ENCODE data around the gene LIMD2.

Gene LIMD2

GRCh38 chr17:63682981-63683380, 16.9 kb downstream of the LIMD2 start:
- Histone ChIP-seq H3K9me3 (ENCODE audit: control insufficient read depth in 2 of 2, low read length in 2 of 2) (no peaks in the 10 kb centered on the region), H3K4me1 (ENCODE audit: control insufficient read depth in 2 of 2, insufficient read depth in 2 of 2, low read length in 2 of 2) (no peaks in the 10 kb centered on the region), H3K36me3 (ENCODE audit: control insufficient read depth in 2 of 2, insufficient read depth in 2 of 2, low read length in 2 of 2) (peaks cover 10 to 22% of the 10 kb centered on the region in 2 donors), H3K9ac (ENCODE audit: low read depth in 1 of 2, low read length in 2 of 2) (no peak overlapping the region), H3K27ac (ENCODE audit: low read depth in 2 of 2, low read length in 2 of 2) (no peak overlapping the region), H3K4me3 (ENCODE audit: low read length in 2 of 2) (no peak overlapping the region), H3K27me3 (ENCODE audit: control insufficient read depth in 2 of 2, insufficient read depth in 2 of 2, low read length in 2 of 2) (no peaks in the 10 kb centered on the region)

GRCh38 chr17:63682441-63682840, 17.5 kb downstream of the LIMD2 start:
- Histone ChIP-seq H3K9me3 (ENCODE audit: control insufficient read depth in 2 of 2, low read length in 2 of 2) (no peaks in the 10 kb centered on the region), H3K36me3 (ENCODE audit: control insufficient read depth in 2 of 2, insufficient read depth in 2 of 2, low read length in 2 of 2) (peaks cover 8 to 23% of the 10 kb centered on the region in 2 donors), H3K27me3 (ENCODE audit: control insufficient read depth in 2 of 2, insufficient read depth in 2 of 2, low read length in 2 of 2) (no peaks in the 10 kb centered on the region), H3K27ac (ENCODE audit: low read depth in 2 of 2, low read length in 2 of 2) (no peak overlapping the region), H3K4me3 (ENCODE audit: low read length in 2 of 2) (no peak overlapping the region), H3K9ac (ENCODE audit: low read depth in 1 of 2, low read length in 2 of 2) (no peak overlapping the region), H3K4me1 (ENCODE audit: control insufficient read depth in 2 of 2, insufficient read depth in 2 of 2, low read length in 2 of 2) (no peaks in the 10 kb centered on the region)

- Histone ChIP-seq H3K9me3 (ENCODE audit: control insufficient read depth in 2 of 2, low read length in 2 of 2) (no peaks in the 10 kb centered on the region), H3K4me3 (ENCODE audit: low read length in 2 of 2) (no peak overlapping the region), H3K27me3 (ENCODE audit: control insufficient read depth in 2 of 2, insufficient read depth in 2 of 2, low read length in 2 of 2) (no peaks in the 10 kb centered on the region), H3K9ac (ENCODE audit: low read depth in 1 of 2, low read length in 2 of 2) (no peak overlapping the region), H3K36me3 (ENCODE audit: control insufficient read depth in 2 of 2, insufficient read depth in 2 of 2, low read length in 2 of 2) (peaks cover 8 to 26% of the 10 kb centered on the region in 2 donors), H3K27ac (ENCODE audit: low read depth in 2 of 2, low read length in 2 of 2) (no peak overlapping the region), H3K4me1 (ENCODE audit: control insufficient read depth in 2 of 2, insufficient read depth in 2 of 2, low read length in 2 of 2) (peaks cover 3 to 4% of the 10 kb centered on the region in 2 donors)
These were observed 18.4 kb downstream of the LIMD2 start for GRCh38 chr17:63681530-63681929.

- H3K36me3 ChIP-seq (ENCODE audit: control insufficient read depth in 2 of 2, insufficient read depth in 2 of 2, low read length in 2 of 2), result peaks cover 8 to 22% of the 10 kb centered on the region in 2 donors
- peaks cover 10 to 12% of the 10 kb centered on the region in 2 donors for H3K4me1 ChIP-seq (ENCODE audit: control insufficient read depth in 2 of 2, insufficient read depth in 2 of 2, low read length in 2 of 2)
- H3K4me3 ChIP-seq (ENCODE audit: low read length in 2 of 2), result no peak overlapping the region
- no peaks in the 10 kb centered on the region for H3K27me3 ChIP-seq (ENCODE audit: control insufficient read depth in 2 of 2, insufficient read depth in 2 of 2, low read length in 2 of 2)
- no peak overlapping the region for H3K9ac ChIP-seq (ENCODE audit: low read depth in 1 of 2, low read length in 2 of 2)
- H3K9me3 ChIP-seq (ENCODE audit: control insufficient read depth in 2 of 2, low read length in 2 of 2), result no peaks in the 10 kb centered on the region
- no peak overlapping the region for H3K27ac ChIP-seq (ENCODE audit: low read depth in 2 of 2, low read length in 2 of 2)
These were observed 19.2 kb downstream of the LIMD2 start for GRCh38 chr17:63680700-63681099.

GRCh38 chr17:63679214-63679613, 20.7 kb downstream of the LIMD2 start:
- Histone ChIP-seq H3K27ac (ENCODE audit: low read depth in 2 of 2, low read length in 2 of 2) (no peak overlapping the region), H3K9ac (ENCODE audit: low read depth in 1 of 2, low read length in 2 of 2) (no peak overlapping the region), H3K4me3 (ENCODE audit: low read length in 2 of 2) (no peak overlapping the region), H3K36me3 (ENCODE audit: control insufficient read depth in 2 of 2, insufficient read depth in 2 of 2, low read length in 2 of 2) (peaks cover 3 to 21% of the 10 kb centered on the region in 2 donors), H3K9me3 (ENCODE audit: control insufficient read depth in 2 of 2, low read length in 2 of 2) (no peaks in the 10 kb centered on the region), H3K4me1 (ENCODE audit: control insufficient read depth in 2 of 2, insufficient read depth in 2 of 2, low read length in 2 of 2) (peaks cover 19 to 24% of the 10 kb centered on the region in 2 donors), H3K27me3 (ENCODE audit: control insufficient read depth in 2 of 2, insufficient read depth in 2 of 2, low read length in 2 of 2) (no peaks in the 10 kb centered on the region)

GRCh38 chr17:63676584-63676983, 23.3 kb downstream of the LIMD2 start:
- H3K27me3 ChIP-seq (ENCODE audit: control insufficient read depth in 2 of 2, insufficient read depth in 2 of 2, low read length in 2 of 2), result no peaks in the 10 kb centered on the region
- H3K9me3 ChIP-seq (ENCODE audit: control insufficient read depth in 2 of 2, low read length in 2 of 2), result no peaks in the 10 kb centered on the region
- no peak overlapping the region for H3K9ac ChIP-seq (ENCODE audit: low read depth in 1 of 2, low read length in 2 of 2)
- H3K4me1 ChIP-seq (ENCODE audit: control insufficient read depth in 2 of 2, insufficient read depth in 2 of 2, low read length in 2 of 2), result peaks cover 19 to 24% of the 10 kb centered on the region in 2 donors
- peak overlapping the region; percentile 77 to 81 for H3K27ac ChIP-seq (ENCODE audit: low read depth in 2 of 2, low read length in 2 of 2)
- H3K4me3 ChIP-seq (ENCODE audit: low read length in 2 of 2), result no peak overlapping the region
- H3K36me3 ChIP-seq (ENCODE audit: control insufficient read depth in 2 of 2, insufficient read depth in 2 of 2, low read length in 2 of 2), result peaks cover 3 to 9% of the 10 kb centered on the region in 2 donors

- Histone ChIP-seq H3K4me3 (ENCODE audit: low read length in 2 of 2) (peak overlapping the region; percentile 31 to 38), H3K27ac (ENCODE audit: low read depth in 2 of 2, low read length in 2 of 2) (peak overlapping the region; percentile 77 to 81), H3K4me1 (ENCODE audit: control insufficient read depth in 2 of 2, insufficient read depth in 2 of 2, low read length in 2 of 2) (peaks cover 19 to 24% of the 10 kb centered on the region in 2 donors), H3K9me3 (ENCODE audit: control insufficient read depth in 2 of 2, low read length in 2 of 2) (no peaks in the 10 kb centered on the region), H3K9ac (ENCODE audit: low read depth in 1 of 2, low read length in 2 of 2) (peak overlapping the region; percentile 26 to 42), H3K36me3 (ENCODE audit: control insufficient read depth in 2 of 2, insufficient read depth in 2 of 2, low read length in 2 of 2) (peaks cover 3 to 9% of the 10 kb centered on the region in 2 donors), H3K27me3 (ENCODE audit: control insufficient read depth in 2 of 2, insufficient read depth in 2 of 2, low read length in 2 of 2) (no peaks in the 10 kb centered on the region)
These were observed 24.0 kb downstream of the LIMD2 start for GRCh38 chr17:63675607-63676546.

GRCh38 chr17:63675231-63675606, 24.7 kb downstream of the LIMD2 start:
- Histone ChIP-seq H3K36me3 (ENCODE audit: control insufficient read depth in 2 of 2, insufficient read depth in 2 of 2, low read length in 2 of 2) (peaks cover 3 to 9% of the 10 kb centered on the region in 2 donors), H3K27ac (ENCODE audit: low read depth in 2 of 2, low read length in 2 of 2) (peak overlapping the region; percentile 77 to 81), H3K4me1 (ENCODE audit: control insufficient read depth in 2 of 2, insufficient read depth in 2 of 2, low read length in 2 of 2) (peaks cover 19 to 24% of the 10 kb centered on the region in 2 donors), H3K4me3 (ENCODE audit: low read length in 2 of 2) (peak overlapping the region; percentile 31 to 38), H3K9me3 (ENCODE audit: control insufficient read depth in 2 of 2, low read length in 2 of 2) (no peaks in the 10 kb centered on the region), H3K27me3 (ENCODE audit: control insufficient read depth in 2 of 2, insufficient read depth in 2 of 2, low read length in 2 of 2) (no peaks in the 10 kb centered on the region), H3K9ac (ENCODE audit: low read depth in 1 of 2, low read length in 2 of 2) (peak overlapping the region; percentile 26 to 42)

- H3K36me3 ChIP-seq (ENCODE audit: control insufficient read depth in 2 of 2, insufficient read depth in 2 of 2, low read length in 2 of 2), result peaks cover 6 to 20% of the 10 kb centered on the region in 2 donors
- H3K27me3 ChIP-seq (ENCODE audit: control insufficient read depth in 2 of 2, insufficient read depth in 2 of 2, low read length in 2 of 2), result no peaks in the 10 kb centered on the region
- no peak overlapping the region for H3K27ac ChIP-seq (ENCODE audit: low read depth in 2 of 2, low read length in 2 of 2)
- H3K9ac ChIP-seq (ENCODE audit: low read depth in 1 of 2, low read length in 2 of 2), result no peak overlapping the region
- no peaks in the 10 kb centered on the region for H3K9me3 ChIP-seq (ENCODE audit: control insufficient read depth in 2 of 2, low read length in 2 of 2)
- H3K4me1 ChIP-seq (ENCODE audit: control insufficient read depth in 2 of 2, insufficient read depth in 2 of 2, low read length in 2 of 2), result peaks cover 19 to 24% of the 10 kb centered on the region in 2 donors
- H3K4me3 ChIP-seq (ENCODE audit: low read length in 2 of 2), result no peak overlapping the region
These were observed 27.1 kb downstream of the LIMD2 start for GRCh38 chr17:63672856-63673255.

GRCh38 chr17:63665527-63666214, 34.3 kb downstream of the LIMD2 start:
- H3K27ac ChIP-seq (ENCODE audit: low read depth in 2 of 2, low read length in 2 of 2), result no peak overlapping the region
- H3K4me3 ChIP-seq (ENCODE audit: low read length in 2 of 2), result no peak overlapping the region
- no peaks in the 10 kb centered on the region for H3K4me1 ChIP-seq (ENCODE audit: control insufficient read depth in 2 of 2, insufficient read depth in 2 of 2, low read length in 2 of 2)
- H3K9ac ChIP-seq (ENCODE audit: low read depth in 1 of 2, low read length in 2 of 2), result no peak overlapping the region
- no peaks in the 10 kb centered on the region for H3K27me3 ChIP-seq (ENCODE audit: control insufficient read depth in 2 of 2, insufficient read depth in 2 of 2, low read length in 2 of 2)
- H3K9me3 ChIP-seq (ENCODE audit: control insufficient read depth in 2 of 2, low read length in 2 of 2), result no peaks in the 10 kb centered on the region
- H3K36me3 ChIP-seq (ENCODE audit: control insufficient read depth in 2 of 2, insufficient read depth in 2 of 2, low read length in 2 of 2), result peaks cover 20 to 30% of the 10 kb centered on the region in 2 donors

All from mucosa of rectum (tissue), 2 donors.